H9 (cell line): Measurements from ENCODE around the gene NUDT3. TPM values are rescaled to one million over a fixed set of nuclear protein-coding genes. Genes with fewer than 3 reads are reported as not detected.
"Not testable (repeated sequence)": the region's sequence is repeated elsewhere in the genome, so short reads cannot be mapped to it uniquely, and the experiment has no call there.

Experiments
- DNase-seq: peaks from one replicate; pipeline ENCODE4 v3.0.0-alpha.2; 2017
- H2AFZ ChIP-seq: one replicate; pipeline ENCODE4 v1.6.1; 2013; ENCODE audit warnings: mild to moderate bottlenecking, low read length, control low read depth, moderate library complexity
- H2AK5ac ChIP-seq: 2 replicates; pipeline ENCODE4 v1.6.1; 2013; ENCODE audit warnings: low read length, control low read depth, mixed read lengths; ENCODE audit not compliant: insufficient read length
- H2BK120ac ChIP-seq: one replicate; pipeline ENCODE4 v1.6.1; 2013; ENCODE audit warnings: low read depth, mild to moderate bottlenecking, low read length, control low read depth, inconsistent platforms; ENCODE audit not compliant: poor library complexity, severe bottlenecking
- H2BK12ac ChIP-seq: 2 replicates; pipeline ENCODE4 v1.6.1; 2013; ENCODE audit warnings: low read length, control low read depth, mixed read lengths, low read depth; ENCODE audit not compliant: insufficient read length
- H2BK15ac ChIP-seq: 2 replicates; pipeline ENCODE4 v1.6.1; 2013; ENCODE audit warnings: low read depth, low read length, control low read depth
- H2BK20ac ChIP-seq: one replicate; pipeline ENCODE4 v1.6.1; 2013; ENCODE audit warnings: low read depth, mild to moderate bottlenecking, low read length, control low read depth, inconsistent platforms; ENCODE audit not compliant: poor library complexity, severe bottlenecking
- H2BK5ac ChIP-seq: 2 replicates; pipeline ENCODE4 v1.6.1; 2013; ENCODE audit warnings: low read length, control low read depth, mixed read lengths; ENCODE audit not compliant: insufficient read length
- H3K14ac ChIP-seq: 2 replicates; pipeline ENCODE4 v1.6.1; 2013; ENCODE audit warnings: low read length, control low read depth; ENCODE audit not compliant: insufficient read depth
- H3K18ac ChIP-seq: 2 replicates; pipeline ENCODE4 v1.6.1; 2013; ENCODE audit warnings: low read depth, mild to moderate bottlenecking, mixed read lengths, low read length, control low read depth; ENCODE audit not compliant: insufficient read length
- H3K23ac ChIP-seq: 2 replicates; pipeline ENCODE4 v1.6.1; 2013; ENCODE audit warnings: low read length, control low read depth, mixed read lengths, low read depth; ENCODE audit not compliant: insufficient read length
- H3K23me2 ChIP-seq: 2 replicates; pipeline ENCODE4 v1.6.1; 2013; ENCODE audit warnings: low read depth, mild to moderate bottlenecking, mixed read lengths, low read length, control low read depth; ENCODE audit not compliant: insufficient read length, poor library complexity, severe bottlenecking
- H3K27ac ChIP-seq: 2 replicates; pipeline ENCODE4 v1.5.1; 2013; ENCODE audit warnings: low read length, control low read depth, mixed read lengths, low read depth; ENCODE audit not compliant: insufficient read length
- H3K27me3 ChIP-seq: 2 replicates; pipeline ENCODE4 v1.6.1; 2013; ENCODE audit warnings: low read length, control low read depth, inconsistent platforms; ENCODE audit not compliant: insufficient read depth
- H3K4ac ChIP-seq: 2 replicates; pipeline ENCODE4 v1.6.1; 2013; ENCODE audit warnings: low read depth, mild to moderate bottlenecking, control low read depth, inconsistent platforms, low read length, moderate library complexity
- H3K4me1 ChIP-seq: 2 replicates; pipeline ENCODE4 v1.6.1; 2013; ENCODE audit warnings: low read length, control low read depth, inconsistent platforms; ENCODE audit not compliant: insufficient read depth
- H3K4me2 ChIP-seq: 2 replicates; pipeline ENCODE4 v1.6.1; 2013; ENCODE audit warnings: low read length, control low read depth, mixed read lengths; ENCODE audit not compliant: insufficient read length, insufficient read depth
- H3K56ac ChIP-seq: 2 replicates; pipeline ENCODE4 v1.6.1; 2013; ENCODE audit warnings: low read depth, mild to moderate bottlenecking, mixed read lengths, low read length, control low read depth; ENCODE audit not compliant: insufficient read length
- H3K79me1 ChIP-seq: 2 replicates; pipeline ENCODE4 v1.6.1; 2013; ENCODE audit warnings: low read depth, mild to moderate bottlenecking, moderate library complexity, low read length, control low read depth, inconsistent platforms; ENCODE audit not compliant: insufficient read depth, poor library complexity, severe bottlenecking
- H3K79me2 ChIP-seq: 2 replicates; pipeline ENCODE4 v1.6.1; 2013; ENCODE audit warnings: low read length, control low read depth, inconsistent platforms; ENCODE audit not compliant: insufficient read depth
- H3K9ac ChIP-seq: 2 replicates; pipeline ENCODE4 v1.6.1; 2013; ENCODE audit warnings: low read length, control low read depth, mixed read lengths; ENCODE audit not compliant: insufficient read length; ENCODE audit errors: extremely low read depth
- H3K9me3 ChIP-seq: one replicate; pipeline ENCODE4 v1.6.1; 2013; ENCODE audit warnings: low read depth, low read length, inconsistent platforms; ENCODE audit not compliant: control insufficient read depth
- H3T11ph ChIP-seq: one replicate; pipeline ENCODE4 v1.6.1; 2013; ENCODE audit warnings: mild to moderate bottlenecking, low read length, control low read depth, inconsistent platforms
- H4K20me1 ChIP-seq: one replicate; pipeline ENCODE4 v1.6.1; 2013; ENCODE audit not compliant: control insufficient read depth, insufficient read length, insufficient read depth
- H4K5ac ChIP-seq: 2 replicates; pipeline ENCODE4 v1.6.1; 2013; ENCODE audit warnings: low read depth, mild to moderate bottlenecking, mixed read lengths, low read length, control low read depth; ENCODE audit not compliant: insufficient read length
- H4K8ac ChIP-seq: replicated peaks from 2 replicates; pipeline ENCODE4 v1.6.1; 2013; ENCODE audit warnings: low read length, control low read depth, mixed read lengths, low read depth; ENCODE audit not compliant: insufficient read length
- H4K91ac ChIP-seq: 2 replicates; pipeline ENCODE4 v1.6.1; 2013; ENCODE audit warnings: low read depth, mild to moderate bottlenecking, moderate library complexity, mixed read lengths, low read length, control low read depth; ENCODE audit not compliant: insufficient read length
- H3K27ac Mint-ChIP-seq, 3 experiments: 2 replicates in 2 of 3; 3 replicates in 1 of 3; pipeline ENCODE4 v1.8.0; 2020 to 2021; ENCODE audit warnings: mixed read lengths in 3 of 3, mild to moderate bottlenecking in 1 of 3, moderate library complexity in 1 of 3
- H3K27me3 Mint-ChIP-seq: 2 replicates; pipeline ENCODE4 v1.8.0; 2021; ENCODE audit warnings: low read depth, mild to moderate bottlenecking, moderate library complexity, mixed read lengths
- H3K36me3 Mint-ChIP-seq, 3 experiments: 2 replicates in 2 of 3; 3 replicates in 1 of 3; pipeline ENCODE4 v1.8.0; 2020 to 2021; ENCODE audit warnings: low read depth in 3 of 3, mixed read lengths in 3 of 3; ENCODE audit not compliant: insufficient read depth in 1 of 3
- H3K4me1 Mint-ChIP-seq, 2 experiments: 2 replicates each; pipeline ENCODE4 v1.8.0; 2020; ENCODE audit warnings: mixed read lengths in 2 of 2
- H3K4me3 Mint-ChIP-seq, 2 experiments: 2 replicates in 1 of 2; 3 replicates in 1 of 2; pipeline ENCODE4 v1.8.0; 2020 to 2021; ENCODE audit warnings: mild to moderate bottlenecking in 2 of 2, mixed read lengths in 2 of 2, moderate library complexity in 1 of 2
- H3K9me3 Mint-ChIP-seq, 2 experiments: 2 replicates in 1 of 2; 3 replicates in 1 of 2; pipeline ENCODE4 v1.8.0; 2020; ENCODE audit warnings: mild to moderate bottlenecking in 2 of 2, mixed read lengths in 2 of 2, moderate library complexity in 1 of 2
- WGBS: extraction: QIAGEN DNeasy Blood & Tissue Kit; methylation state at CpG from one replicate; pipeline ENCODE4 v1.1.7; 2013; ENCODE audit warnings: missing lambda C conversion rate, low lambda C conversion rate, mixed read lengths; ENCODE audit not compliant: insufficient read length; ENCODE audit errors: extremely low coverage; 5-methylcytosine and 5-hydroxymethylcytosine counted together
- total RNA-seq: library from RNA; stranded (reverse); gene quantifications from 2 replicates; pipeline ENCODE4 v1.2.1, GENCODE V29; 2021

The NUDT3 gene
- total RNA-seq, 1 experiment from 2014 or later = 23.6 TPM

DNA sequence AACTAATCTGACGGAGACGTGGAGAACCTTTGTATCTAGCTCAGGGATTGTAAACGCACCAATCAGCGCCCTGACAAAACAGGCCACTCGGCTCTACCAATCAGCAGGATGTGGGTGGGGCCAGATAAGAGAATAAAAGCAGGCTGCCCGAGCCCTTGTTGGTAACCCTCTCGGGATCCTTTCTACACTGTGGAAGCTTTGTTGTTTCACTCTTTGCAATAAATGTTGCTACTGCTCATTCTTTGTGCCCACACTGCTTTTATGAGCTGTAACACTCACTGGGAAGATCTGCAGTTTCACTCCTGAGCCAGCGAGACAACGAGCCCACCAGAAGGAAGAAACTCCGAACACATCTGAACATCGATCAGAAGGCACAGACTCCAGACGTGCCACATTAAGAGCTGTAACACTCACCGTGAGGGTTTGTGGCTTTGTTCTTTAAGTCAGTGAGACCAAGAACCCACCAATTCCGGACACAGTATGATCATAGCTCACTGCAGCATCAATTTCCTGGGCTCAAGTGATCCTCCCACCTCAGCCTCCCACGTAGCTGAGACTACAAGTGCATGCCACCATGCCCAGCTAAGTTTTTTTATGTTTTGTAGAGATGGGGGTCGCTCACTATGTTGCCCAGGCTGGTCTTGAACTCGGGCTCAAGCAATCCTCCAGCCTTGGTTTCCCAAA, 122.7 kb downstream of the NUDT3 start:
- not testable (repeated sequence) for H3K18ac ChIP-seq, H3K4me2 ChIP-seq, H3K23ac ChIP-seq, DNase-seq, H3K56ac ChIP-seq, H3K9me3 ChIP-seq, H4K8ac ChIP-seq, H3K36me3 Mint-ChIP-seq, H4K20me1 ChIP-seq, H3K27ac ChIP-seq, H3K79me2 ChIP-seq, H2BK20ac ChIP-seq, H3T11ph ChIP-seq, H3K14ac ChIP-seq, H4K91ac ChIP-seq, H3K9ac ChIP-seq, H2AFZ ChIP-seq, H3K4me1 ChIP-seq, H3K4me1 Mint-ChIP-seq, H3K27me3 ChIP-seq, H3K79me1 ChIP-seq, H3K9me3 Mint-ChIP-seq, H2BK12ac ChIP-seq, H4K5ac ChIP-seq, H3K27me3 Mint-ChIP-seq, H3K23me2 ChIP-seq, H2BK15ac ChIP-seq, H2BK5ac ChIP-seq, H3K4ac ChIP-seq, H2BK120ac ChIP-seq, H3K4me3 Mint-ChIP-seq, H2AK5ac ChIP-seq
- peak overlapping the region in 2 of 3 experiments; percentile 50 to 86; a peak in 2 of 7 replicates for H3K27ac Mint-ChIP-seq
- no CpG with 5 or more reads among the region's 17 CpGs for WGBS

DNA sequence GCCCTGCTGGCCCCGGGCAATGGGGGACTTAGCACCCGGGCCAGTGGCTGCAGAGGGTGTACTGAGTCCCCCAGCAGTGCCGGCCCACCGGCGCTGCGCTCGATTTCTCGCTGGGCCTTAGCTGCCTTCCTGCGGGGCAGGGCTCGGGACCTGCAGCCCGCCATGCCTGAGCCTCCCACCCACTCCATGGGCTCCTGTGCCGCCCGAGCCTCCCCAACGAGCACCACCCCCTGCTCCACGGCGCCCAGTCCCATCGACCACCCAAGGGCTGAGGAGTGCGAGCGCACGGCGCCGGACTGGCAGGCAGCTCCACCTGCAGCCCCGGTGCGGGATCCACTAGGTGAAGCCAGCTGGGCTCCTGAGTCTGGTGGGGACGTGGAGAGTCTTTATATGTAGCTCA, 123.3 kb downstream of the NUDT3 start:
- H3K9ac ChIP-seq, H3K9me3 Mint-ChIP-seq, H3K27ac Mint-ChIP-seq, H4K20me1 ChIP-seq, H3K14ac ChIP-seq, H3K4me2 ChIP-seq, H4K91ac ChIP-seq, H3K18ac ChIP-seq, H3K27ac ChIP-seq, H2BK5ac ChIP-seq, H2BK12ac ChIP-seq, H3K4me3 Mint-ChIP-seq, H2BK120ac ChIP-seq, H3K79me2 ChIP-seq, H3K36me3 Mint-ChIP-seq, H4K5ac ChIP-seq, H3K4me1 ChIP-seq, H3K23ac ChIP-seq, H2AK5ac ChIP-seq, H2BK15ac ChIP-seq, H4K8ac ChIP-seq, H3K27me3 Mint-ChIP-seq, H3K27me3 ChIP-seq, H2AFZ ChIP-seq, H3T11ph ChIP-seq, H3K9me3 ChIP-seq, H3K23me2 ChIP-seq, H3K56ac ChIP-seq, DNase-seq, H2BK20ac ChIP-seq, H3K4me1 Mint-ChIP-seq, H3K4ac ChIP-seq, H3K79me1 ChIP-seq: not testable (repeated sequence)
- no CpG with 5 or more reads among the region's 25 CpGs for whole genome bisulfite sequencing
